ENCODE results near the gene WDFY1.

The WDFY1 gene

GRCh38 chr2:223930103-223930976 is 14.8 kb downstream of the WDFY1 start:
- DNase-seq: no peak

GRCh38 chr2:223929571-223930102 is 15.5 kb downstream of the WDFY1 start:
- DNase-seq: no peak

DNA sequence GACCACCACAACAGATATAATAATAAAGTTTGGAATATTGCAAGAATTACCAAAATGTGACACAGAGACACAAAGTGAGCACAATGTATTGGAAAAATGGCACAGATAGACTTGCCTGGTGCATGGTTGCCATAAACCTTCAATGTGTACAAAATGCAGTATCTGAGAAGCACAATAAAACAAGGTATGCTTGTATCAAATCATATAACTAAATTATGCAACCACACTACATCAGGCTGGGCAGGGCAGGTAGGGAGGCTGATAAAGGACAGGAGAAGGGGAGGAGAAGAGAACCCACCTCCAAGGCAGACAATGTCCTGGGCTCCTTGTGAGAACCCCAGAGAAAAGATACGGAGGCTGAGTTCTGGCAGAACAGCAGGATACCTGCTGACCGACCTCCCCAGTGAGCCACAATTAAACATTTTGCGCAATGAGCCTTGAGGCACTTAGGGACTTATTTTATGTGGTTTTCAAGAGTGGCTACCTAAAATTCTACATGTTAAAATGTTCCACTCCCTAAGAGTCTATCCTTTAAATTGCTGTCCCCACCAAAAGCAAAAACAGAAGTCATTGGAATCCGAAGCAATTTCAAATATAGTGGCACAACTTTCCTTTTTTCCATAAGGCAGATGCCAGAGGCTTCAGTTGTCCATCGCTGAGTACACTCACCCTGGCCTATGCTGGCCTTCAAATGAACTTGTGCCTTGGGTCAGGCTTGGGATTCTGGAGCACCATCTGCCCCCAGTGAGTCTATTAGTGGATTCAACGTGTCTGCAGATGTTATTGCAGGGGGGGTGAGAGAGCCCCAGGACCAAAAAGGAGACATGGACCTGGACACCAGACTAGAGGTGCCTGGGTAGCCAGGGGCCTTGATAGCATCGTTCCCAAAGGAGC is 16.8 kb downstream of the WDFY1 start:
- DNase-seq: no peak

DNA sequence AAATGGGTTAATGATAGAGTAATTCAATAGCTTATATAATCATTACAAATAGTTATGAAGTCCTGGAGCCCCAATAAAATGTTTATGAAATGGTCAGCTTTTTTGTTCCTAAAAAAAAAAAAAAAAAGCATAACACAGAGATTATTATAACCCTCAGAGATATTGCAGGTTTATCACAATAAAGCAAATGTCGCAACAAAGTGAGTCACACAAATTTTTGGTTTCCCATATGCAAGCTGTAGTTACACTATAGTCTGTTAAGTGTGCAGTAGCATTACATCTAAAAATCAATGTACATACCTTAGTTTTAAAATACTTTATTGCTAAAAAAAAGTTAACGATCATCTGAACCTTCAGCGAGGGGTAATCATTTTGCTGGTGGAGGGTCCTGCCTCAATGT is 20.0 kb downstream of the WDFY1 start:
- no peak for DNase-seq

DNA sequence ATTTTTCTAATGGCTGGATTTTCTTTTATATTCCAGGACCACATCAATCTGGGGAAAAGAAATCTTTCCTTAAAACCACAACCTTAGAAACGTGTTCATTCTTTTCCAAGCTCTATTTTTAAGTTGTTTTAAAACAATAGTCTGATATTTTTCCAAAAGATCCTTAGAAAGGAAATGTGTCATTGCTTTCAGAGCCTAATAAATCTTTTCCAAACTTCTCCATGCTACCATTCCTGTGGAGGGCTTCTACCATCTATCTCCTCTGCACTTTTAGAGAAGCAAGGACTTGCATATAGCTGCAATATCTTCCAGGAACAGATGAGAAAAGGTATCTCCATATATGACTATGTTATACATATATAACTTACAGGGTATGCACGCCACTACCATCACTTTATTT is 21.2 kb downstream of the WDFY1 start:
- no peak for DNase-seq

DNA sequence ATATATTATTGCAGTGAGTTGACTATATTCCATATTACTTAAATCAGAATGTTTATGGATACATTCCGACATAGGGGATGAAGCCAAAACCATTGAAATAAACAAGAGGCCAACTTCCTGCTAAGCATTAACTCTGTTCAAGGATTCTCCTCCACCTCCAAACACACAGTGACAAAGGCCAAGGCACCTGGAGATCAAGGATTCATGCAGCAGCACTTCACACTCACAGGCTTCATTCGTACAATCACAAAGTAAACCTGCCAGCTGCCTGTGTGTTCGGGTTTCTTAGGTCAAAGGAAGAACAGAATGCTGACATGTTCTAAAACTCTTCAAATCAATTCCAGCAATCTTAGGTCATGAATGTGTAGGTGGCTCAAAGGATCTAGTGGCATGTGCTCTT is 22.8 kb downstream of the WDFY1 start:
- no peak for DNase-seq

- DNase-seq: no peak
Observed at GRCh38 chr2:223921204-223921603, 23.9 kb downstream of the WDFY1 start.

DNA sequence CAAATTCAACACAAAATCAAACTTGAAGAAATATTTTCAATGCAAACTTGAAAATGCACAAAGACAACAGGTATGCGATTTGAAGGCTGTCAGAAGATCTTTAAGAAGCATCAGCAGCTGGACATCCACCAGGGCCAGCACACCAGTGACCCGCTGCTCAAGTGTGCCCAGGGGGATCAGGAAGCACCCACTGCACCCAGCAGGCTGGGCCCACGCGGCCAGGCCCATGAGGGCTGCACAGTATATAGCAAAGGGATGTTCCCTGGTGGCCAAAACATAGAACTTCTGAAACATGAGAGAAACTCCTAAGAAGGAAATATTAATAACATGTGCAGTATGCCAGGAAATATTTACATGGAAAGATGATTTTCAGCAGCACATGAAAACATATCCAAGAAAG is 25.0 kb downstream of the WDFY1 start:
- DNase-seq: no peak

DNA sequence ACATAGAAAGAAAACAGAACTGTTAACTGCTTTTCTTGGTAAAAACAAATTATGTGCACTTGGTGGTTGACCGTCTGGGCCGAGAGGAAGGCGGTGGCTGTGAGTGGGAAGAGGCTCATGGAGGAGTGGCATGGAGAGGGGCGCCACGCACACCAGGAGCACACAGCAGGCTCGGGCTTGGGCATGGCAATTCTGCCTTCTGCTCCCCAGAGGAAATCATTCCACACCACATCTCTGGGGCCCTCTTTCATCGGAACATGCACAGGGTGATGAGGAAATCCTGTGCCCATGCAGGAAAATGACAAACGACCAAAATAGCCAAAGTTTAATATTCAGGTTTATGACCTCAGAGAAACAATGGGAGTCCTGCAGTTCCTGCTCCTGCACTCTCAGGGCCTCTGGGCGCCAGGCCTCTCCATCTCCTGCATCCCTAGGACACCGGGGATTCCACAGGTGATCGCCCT is 26.4 kb downstream of the WDFY1 start:
- DNase-seq: no peak

DNA sequence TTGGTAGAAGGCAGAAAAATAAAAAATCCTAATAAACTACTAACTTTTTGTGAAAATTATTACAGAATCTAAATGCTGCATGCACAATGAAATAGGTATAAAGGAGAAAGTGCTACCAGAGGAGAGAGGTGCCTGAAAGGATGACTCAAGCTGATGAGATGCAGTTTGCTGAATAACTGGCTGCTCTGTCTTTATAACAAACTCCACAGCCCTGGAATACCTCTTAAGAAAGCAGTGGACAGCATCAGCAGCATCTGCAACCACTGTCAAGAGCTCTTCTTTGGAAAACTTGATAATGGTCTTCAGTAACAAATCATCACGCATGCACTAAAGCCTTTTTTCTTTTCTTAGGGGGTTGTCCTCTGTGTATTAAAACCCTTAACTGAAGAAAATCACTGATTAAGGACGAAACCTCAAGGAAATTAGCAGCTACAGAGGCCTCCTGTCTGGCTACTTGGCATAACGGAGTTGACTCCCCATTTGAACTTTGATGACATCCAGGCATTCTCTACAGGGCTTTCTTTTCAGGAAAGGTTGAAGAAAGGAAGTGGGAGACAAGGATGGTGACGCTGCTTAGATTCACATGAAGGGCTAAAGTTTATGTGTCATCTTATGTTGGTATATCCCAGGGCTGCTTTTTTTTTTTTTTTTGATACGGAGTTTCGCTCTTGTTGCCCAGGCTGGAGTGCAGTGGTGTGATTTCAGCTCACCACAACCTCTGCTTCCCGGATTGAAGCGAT is 28.8 kb downstream of the WDFY1 start:
- DNase-seq: no peak

GRCh38 chr2:223915071-223915470 is 30.1 kb downstream of the WDFY1 start:
- DNase-seq: no peak

DNA sequence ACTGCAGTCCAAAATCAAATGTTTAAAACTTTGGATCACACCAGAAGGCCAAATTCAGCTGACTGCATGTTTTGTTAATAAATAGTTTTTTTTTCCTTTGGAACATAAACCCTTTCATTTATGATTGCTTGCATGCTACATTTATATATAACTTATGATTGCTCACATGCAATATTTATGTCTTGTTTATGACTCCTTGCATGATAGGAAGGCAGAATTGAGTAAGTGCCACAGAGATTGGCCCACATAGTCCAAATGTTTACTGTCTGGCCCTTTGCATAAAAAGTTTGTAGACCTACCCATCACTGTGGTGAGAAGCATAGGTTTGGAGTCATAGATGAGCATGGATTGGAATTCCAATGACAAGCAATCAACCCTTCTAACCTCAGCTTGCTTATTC is 30.8 kb downstream of the WDFY1 start:
- DNase-seq: no peak

DNA sequence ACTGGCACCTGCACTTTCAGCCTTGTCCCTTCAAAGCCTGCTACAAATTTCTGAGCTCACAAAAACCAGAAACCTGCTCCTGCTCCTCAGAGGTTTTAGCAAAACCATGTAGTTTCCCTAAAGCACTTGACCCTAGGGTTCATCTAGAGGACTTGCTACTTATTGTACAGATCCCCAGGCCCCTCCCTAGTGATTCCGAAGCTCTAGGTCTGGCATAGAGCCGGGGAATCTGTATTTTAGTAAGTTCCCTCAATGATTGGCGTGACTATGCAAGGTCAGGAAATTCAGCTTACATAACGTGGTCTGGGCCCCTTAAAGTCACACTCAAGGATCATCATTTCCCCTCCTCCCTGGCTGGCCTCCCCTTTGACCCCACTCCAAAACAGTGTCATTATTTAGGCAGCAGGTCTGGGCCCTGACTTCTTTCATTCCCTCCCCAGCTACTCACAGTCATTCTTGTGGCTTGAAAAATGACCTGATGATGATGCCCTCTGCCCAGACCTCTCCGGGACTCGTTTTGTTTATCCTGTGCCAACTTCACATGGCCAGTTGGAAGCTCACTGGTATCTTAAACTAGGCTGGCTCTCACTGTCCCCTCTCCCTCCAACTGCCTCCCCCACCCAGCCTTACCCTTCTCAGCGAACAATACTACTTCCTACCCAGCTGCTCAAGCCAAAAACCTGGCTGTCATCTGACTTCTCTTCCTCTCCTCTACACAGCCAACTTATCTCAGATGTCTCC is 36.0 kb downstream of the WDFY1 start:
- no peak for DNase-seq

DNA sequence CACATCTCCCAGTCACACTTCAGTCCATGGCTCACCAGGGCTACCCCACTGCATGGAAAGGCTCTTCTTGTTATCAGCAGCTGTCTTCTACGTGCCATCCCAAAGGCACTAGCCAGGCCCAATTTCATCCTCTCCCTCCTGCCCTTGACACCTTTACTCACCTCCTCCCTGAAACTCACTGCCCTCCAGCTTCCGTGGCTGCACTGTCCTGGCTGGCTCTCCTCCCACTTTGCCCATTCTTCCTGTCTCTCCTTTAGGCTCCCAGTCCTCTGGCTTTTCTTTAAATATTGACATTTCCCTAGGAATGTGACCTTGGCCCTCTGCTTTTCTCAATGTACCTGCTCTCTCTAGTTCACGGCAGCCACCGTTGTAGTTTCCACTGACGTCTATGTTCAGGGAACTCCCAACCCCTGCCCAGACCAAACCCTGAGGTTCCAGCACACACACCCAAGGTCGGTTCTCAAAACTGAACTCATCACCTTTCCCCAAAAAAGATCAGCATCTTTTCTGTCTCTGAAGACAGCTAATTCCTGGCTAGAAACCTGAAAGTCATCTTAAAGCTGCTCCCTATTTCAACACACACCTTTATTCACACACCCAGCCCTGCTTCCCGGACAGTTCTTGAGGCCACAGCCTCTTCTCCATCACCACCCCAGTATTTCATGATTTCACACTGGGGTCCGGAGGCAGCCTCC is 36.7 kb downstream of the WDFY1 start:
- DNase-seq: no peak

DNA sequence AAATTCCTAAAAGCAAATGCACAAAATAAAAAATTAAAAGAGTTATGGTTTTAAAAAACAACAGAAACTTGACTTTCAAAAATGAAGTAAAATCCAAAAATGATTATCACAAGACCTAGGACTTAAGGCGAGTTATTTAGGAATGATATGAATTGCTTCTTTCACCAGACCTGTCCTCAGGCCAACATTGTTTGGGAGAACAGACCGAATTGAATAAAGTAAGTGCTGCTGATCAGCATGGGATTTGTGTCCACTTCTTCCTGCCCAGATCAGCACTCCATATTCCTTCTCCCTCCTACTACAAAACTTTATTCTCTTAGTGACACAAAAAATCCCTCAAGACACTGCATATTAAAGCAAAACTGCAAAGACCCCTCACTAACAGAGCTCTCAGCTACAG is 39.1 kb downstream of the WDFY1 start:
- DNase-seq: no peak

- no peak for DNase-seq
Observed at GRCh38 chr2:223901854-223902253, 43.3 kb downstream of the WDFY1 start.

- no peak for DNase-seq
Observed at GRCh38 chr2:223901311-223901710, 43.8 kb downstream of the WDFY1 start.

- no peak for DNase-seq
Observed at GRCh38 chr2:223900531-223900930, 44.6 kb downstream of the WDFY1 start.

GRCh38 chr2:223900066-223900465 is 45.1 kb downstream of the WDFY1 start:
- DNase-seq: no peak

DNA sequence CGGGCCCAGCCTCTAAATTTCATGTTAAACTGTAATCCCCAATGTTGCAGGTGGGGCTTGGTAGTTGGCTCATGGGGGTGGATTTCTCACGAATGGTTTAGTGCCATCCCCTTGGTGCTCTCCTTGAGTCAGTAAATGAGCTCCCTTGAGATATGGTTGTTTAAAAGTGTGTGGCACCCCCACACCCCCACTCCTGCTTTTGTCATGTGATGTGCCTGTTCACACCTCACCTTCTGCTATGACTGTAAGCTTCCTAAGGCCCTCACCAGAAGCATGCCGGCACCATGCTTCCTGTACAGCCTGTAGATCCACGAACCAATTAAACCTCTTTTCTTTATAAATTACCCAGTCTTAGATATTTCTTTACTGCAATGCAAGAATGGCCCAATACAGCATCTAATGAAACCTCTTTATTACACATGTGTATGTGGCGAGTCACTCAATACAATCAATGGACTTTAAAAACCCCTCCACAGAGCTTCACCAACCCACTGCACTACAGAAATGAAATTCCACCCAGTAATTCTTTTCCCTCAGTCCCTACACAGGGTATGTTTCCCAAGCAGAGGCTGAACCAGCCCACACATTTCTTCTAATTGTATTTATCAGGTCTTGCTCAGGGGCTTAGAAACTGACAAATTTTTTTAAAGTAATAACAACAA is 47.3 kb downstream of the WDFY1 start:
- no peak for DNase-seq

- DNase-seq: no peak
Observed at GRCh38 chr2:223896833-223897311, 48.3 kb downstream of the WDFY1 start.

All from NCI-H1105 treated with DMSO at 0.1 percent for 48 hours (cell line).